Posterior vena cava (tissue), 2 donors: Measurements from ENCODE around the gene VPS8. TPM values are rescaled to one million over a fixed set of nuclear protein-coding genes. Genes with fewer than 3 reads are reported as not detected.
"Not testable (repeated sequence)": the region's sequence is repeated elsewhere in the genome, so short reads cannot be mapped to it uniquely, and the experiment has no call there.

Experiments used
- DNase-seq: peaks from one replicate; pipeline ENCODE4 v3.0.0-alpha.2; 2020; ENCODE audit warnings: low spot score
- intact Hi-C, 2 donors: fragments of 100-400 bp; cut with DNase I; formaldehyde crosslinking; loops; one replicate each; pipeline versions ENCODE4 v1.14.1 to v1.14.2; 2022 to 2023
- total RNA-seq, 2 donors: library from RNA; stranded (reverse); fragmentation: NEBNext Ultra II Directional; extraction: Animal tissue kit (Norgen Biotek cat#: 25700); gene quantifications; one replicate each; pipeline ENCODE4 v1.2.1, GENCODE V29; 2021
- donor health status: DM: yes; HTN: yes; CAD: no.
- donor health status: DM: yes; HTN: yes; CAD: no.

Gene VPS8
- total RNA-seq, 2 donors from 2014 or later = 58.8 to 66.8 TPM

GRCh38 chr3:185017996-185018395 lies 206.0 kb downstream of the VPS8 start:
- DNase-seq, intact Hi-C loops: not testable (repeated sequence)

DNA sequence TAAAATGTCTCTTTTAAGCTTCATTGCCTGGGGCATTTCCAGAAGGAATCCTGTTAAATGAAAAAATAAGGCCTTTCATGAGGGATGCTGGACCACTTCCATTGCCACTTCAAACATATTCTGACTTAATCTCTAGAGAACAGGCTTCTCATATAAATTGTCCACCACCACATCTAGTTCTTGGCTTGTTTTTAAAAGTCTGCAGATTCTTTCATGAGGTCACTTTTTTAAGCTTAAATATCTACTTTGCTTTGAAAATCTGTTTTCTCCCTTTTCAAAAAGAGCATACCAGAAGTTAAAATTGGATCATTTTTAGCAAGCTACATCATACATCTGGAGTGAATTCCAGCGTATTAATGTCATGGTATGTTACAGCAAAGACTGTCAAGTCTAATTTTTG lies 209.3 kb downstream of the VPS8 start:
- no peak for DNase-seq
- intact Hi-C loops = no loop called here

- intact Hi-C loops = no loop called here
- DNase-seq = no peak
Measured at GRCh38 chr3:185024406-185024805, 212.4 kb downstream of the VPS8 start.

- no peak for DNase-seq
- intact Hi-C loops = no loop called here
Measured at GRCh38 chr3:185024966-185025365, 213.0 kb downstream of the VPS8 start.

DNA sequence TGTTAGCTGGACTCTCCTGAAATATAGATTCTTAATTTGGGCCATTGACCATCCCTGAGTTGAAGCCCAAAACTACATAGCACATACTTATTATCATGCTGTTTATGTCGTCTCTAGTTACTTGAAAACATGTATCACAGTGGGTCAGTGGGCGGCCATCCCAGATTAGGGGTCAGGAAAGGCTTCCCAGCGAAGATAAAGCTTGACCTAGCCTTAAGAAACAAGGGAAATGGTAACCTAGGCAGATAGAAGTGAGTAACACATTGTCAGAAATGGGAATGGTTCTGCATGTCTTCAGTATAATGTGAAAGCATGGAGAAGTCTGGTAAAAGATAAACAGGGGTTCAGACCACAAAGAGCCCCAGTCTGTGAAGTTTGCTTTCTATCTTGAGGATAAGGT lies 216.2 kb downstream of the VPS8 start:
- intact Hi-C loops = no loop called here
- no peak for DNase-seq

GRCh38 chr3:185029086-185029485 lies 217.1 kb downstream of the VPS8 start:
- DNase-seq = no peak
- intact Hi-C loops = no loop called here

GRCh38 chr3:185030399-185030798 lies 218.4 kb downstream of the VPS8 start:
- intact Hi-C loops = no loop called here
- no peak for DNase-seq

GRCh38 chr3:185030951-185031350 lies 219.0 kb downstream of the VPS8 start:
- intact Hi-C loops = no loop called here
- DNase-seq = no peak

GRCh38 chr3:185037801-185038200 lies 225.8 kb downstream of the VPS8 start:
- intact Hi-C loops = no loop called here

DNA sequence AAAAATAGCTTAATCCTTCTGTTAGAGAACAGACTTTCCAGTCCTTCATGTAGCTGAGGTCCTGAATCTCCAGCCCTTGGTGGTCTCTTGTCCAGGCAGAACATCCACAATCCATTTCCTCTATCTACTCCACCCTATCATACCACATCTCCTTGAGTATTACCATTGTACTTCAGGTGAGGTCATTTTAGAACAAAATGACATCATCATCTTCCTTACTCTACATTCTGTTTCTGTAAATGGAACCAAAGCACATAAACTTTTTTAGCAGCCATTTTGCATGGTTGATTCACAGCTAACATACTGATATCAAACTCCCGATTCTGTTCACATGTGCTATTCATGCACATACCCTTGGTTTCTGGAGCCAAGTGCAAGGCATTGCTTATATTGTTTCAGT lies 228.5 kb downstream of the VPS8 start:
- no peak for DNase-seq
- intact Hi-C loops = no loop called here

More at GRCh38 chr3:185037801-185038200, 225.8 kb downstream of the VPS8 start:
- DNase-seq = no peak

DNA sequence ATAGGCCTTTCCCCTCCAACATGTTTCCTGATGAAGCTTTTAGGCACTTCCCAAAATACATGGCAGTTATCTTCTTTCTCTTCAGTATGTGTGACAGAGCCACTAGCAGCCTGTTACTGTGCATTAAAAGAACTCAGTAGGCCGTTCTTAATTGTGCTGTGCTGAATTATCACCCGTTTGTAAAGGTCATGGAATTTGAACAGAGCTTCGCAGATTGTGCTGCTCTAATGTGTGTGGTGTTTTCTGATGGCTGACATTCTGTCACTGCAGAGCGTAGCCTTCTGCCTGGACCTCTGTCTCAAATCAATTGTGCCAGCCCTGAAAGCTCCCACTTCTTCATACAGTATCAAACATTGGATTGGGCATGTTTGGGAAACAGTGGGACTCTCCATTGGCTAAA lies 229.6 kb downstream of the VPS8 start:
- no peak for DNase-seq
- intact Hi-C loops = no loop called here

GRCh38 chr3:185042312-185043050 lies 230.5 kb downstream of the VPS8 start:
- no peak for DNase-seq
- intact Hi-C loops = no loop called here

GRCh38 chr3:185046164-185046515 lies 234.2 kb downstream of the VPS8 start:
- intact Hi-C loops = no loop called here

GRCh38 chr3:185046603-185047002 lies 234.6 kb downstream of the VPS8 start:
- intact Hi-C loops = no loop called here
- DNase-seq = no peak

More at GRCh38 chr3:185046164-185046515, 234.2 kb downstream of the VPS8 start:
- DNase-seq = no peak

DNA sequence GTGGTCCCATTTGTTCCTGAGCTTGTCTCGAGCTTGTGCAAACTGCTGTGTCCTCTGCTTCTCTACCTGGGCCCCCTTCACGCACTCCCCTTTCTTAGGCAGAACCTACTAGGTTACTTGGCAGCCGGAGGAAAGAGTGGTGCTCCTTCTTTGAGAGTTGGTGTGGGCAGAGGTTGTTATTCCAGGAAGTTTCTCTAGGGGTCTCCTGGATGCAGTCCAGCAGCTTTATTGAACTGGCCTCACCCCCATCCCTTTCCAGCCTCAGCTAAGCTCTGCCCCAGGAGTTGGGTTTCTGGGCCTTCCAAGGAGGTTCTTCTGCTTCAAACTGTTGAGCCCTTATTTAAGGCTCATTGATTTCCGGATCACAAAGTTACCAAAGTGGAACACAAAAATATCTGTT lies 237.7 kb downstream of the VPS8 start:
- intact Hi-C loops = no loop called here
- no peak for DNase-seq

- DNase-seq = no peak
- intact Hi-C loops = no loop called here
Measured at GRCh38 chr3:185051801-185052200, 239.8 kb downstream of the VPS8 start.

DNA sequence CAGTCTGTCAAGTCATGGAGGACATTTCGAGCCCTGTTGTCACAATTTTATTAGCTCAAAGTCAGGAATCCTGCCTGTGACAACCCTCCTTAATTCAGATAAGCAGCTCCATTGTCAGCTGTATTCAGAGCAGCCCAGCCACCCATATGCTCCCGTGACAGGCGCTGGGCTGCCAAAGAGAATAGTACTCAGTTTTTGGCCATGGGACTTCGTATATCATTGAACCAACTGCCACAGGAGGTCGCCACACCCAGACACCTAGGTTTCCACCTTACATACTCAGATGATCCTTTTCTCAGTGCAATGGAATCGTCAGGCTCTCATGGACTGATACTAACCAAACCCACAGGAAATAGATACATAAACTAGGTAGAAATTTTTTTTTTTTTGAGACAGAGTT lies 240.7 kb downstream of the VPS8 start:
- no peak for DNase-seq
- intact Hi-C loops = no loop called here

DNA sequence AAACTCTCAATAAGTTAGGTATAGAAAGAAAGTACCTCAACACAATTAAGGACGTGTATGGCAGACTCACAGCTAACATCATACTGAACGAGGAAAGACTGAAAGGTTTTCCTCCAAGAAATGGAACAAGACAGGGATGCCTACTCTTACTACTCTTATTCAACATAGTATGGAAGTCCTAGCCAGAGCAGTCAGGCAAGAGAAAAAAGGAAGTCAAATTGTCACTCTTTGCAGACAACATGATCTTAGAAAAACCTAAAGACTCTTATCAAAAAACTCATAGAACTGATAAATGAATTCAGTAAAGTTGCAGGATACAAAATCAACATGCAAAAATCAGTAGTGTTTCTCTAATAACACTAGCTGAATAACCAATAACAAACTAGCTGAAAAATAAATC lies 244.9 kb downstream of the VPS8 start:
- intact Hi-C loops = no loop called here

DNA sequence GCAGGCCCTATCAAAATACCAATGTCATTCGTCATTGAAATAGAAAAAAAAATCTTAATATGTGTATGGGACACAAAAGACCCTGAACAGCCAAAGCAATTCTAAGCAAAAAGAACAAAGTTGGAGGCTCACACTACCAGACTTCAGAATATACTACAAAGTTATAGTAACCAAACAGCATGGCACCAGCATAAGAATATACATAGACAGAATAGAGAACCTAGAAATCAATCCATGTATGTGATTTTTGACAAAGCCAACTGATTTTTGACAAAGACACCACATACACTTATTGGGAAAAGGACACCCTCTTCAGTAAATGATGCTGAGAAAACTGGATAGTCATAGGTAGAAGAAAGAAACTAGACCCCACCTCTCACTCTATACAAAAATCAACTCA lies 245.9 kb downstream of the VPS8 start:
- no peak for DNase-seq
- intact Hi-C loops = no loop called here

More for the DNA sequence above, 244.9 kb downstream of the VPS8 start:
- no peak for DNase-seq

GRCh38 chr3:185058796-185059195 lies 246.8 kb downstream of the VPS8 start:
- intact Hi-C loops = no loop called here
- DNase-seq = no peak

DNA sequence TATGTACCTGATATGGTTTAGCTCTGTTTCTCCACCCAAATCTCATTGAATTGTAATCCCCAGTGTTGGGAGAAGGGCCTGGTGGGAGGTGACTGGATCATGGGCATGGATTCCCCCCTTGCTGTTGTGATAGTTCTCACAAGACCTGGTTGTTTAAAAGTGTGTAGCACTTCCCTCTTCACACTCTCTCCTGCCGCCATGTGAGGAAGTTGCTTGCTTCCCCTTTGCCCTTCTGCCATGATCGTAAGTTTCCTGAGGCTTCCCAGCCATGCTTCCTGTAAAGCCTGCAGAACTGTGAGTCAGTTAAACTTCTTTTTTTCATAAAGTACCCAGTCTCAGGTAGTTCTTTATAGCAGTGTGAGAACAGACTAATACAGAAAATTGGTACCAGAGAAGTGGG lies 247.8 kb downstream of the VPS8 start:
- no peak for DNase-seq

DNA sequence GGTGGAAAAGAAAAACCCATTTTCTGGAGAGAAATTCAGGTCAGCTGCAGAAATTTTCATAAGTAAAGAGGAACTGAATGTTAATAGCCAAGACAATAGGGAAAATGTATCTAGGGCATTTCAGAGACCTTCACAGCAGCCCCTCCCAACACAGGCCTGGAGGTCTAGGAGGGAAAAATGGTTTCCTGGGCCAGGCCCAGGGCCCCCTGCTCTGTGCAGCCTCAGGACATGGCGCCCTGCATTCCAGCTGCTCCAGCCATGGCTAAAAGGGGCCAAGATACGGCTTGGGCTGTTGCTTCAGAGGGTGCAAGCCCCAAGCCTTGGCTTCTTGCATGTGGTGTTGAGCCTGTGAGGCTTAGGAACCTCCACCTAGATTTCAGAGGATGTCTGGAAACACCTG lies 248.7 kb downstream of the VPS8 start:
- intact Hi-C loops = no loop called here
- DNase-seq = no peak

More for the DNA sequence above, 247.8 kb downstream of the VPS8 start:
- intact Hi-C loops = no loop called here
